Gastrocnemius medialis (tissue), 4 donors: ENCODE measurements around the gene KMT2A. TPM values are rescaled to one million over a fixed set of nuclear protein-coding genes. Genes with fewer than 3 reads are reported as not detected.

Source experiments
- ATAC-seq, 2 donors: fragments of 150-250 bp; one replicate each; pipeline ENCODE4 v1.9.1; 2016
- DNase-seq, 2 donors: peaks; one replicate each; pipeline ENCODE4 v3.0.0-alpha.2; 2019
- H3K27ac ChIP-seq, 4 donors: fragments of 200-600 bp; sonication (generic); 1 replicate in 1 of 4; 2 replicates in 3 of 4; pipeline ENCODE4 v1.5.1; 2016 to 2018; ENCODE audit warnings: mild to moderate bottlenecking in 2 of 4, moderate library complexity in 1 of 4
- H3K27me3 ChIP-seq, 3 donors: fragments of 200-600 bp; sonication (generic) in 2 of 3; 1 replicate in 1 of 3; 2 replicates in 2 of 3; pipeline versions ENCODE4 v1.5.1 to v1.6.0; 2016 to 2019; ENCODE audit warnings: mild to moderate bottlenecking in 1 of 3, moderate library complexity in 1 of 3
- H3K36me3 ChIP-seq, 2 donors: fragments of 200-600 bp; sonication (generic) in 1 of 2; one replicate each; pipeline ENCODE4 v1.5.1; 2017 to 2018
- H3K4me1 ChIP-seq, 2 donors: fragments of 200-600 bp; sonication (generic) in 1 of 2; one replicate each; pipeline ENCODE4 v1.5.1; 2016 to 2017; ENCODE audit warnings: mild to moderate bottlenecking in 2 of 2
- H3K4me3 ChIP-seq, 4 donors: fragments of 200-600 bp; sonication (generic) in 3 of 4; 1 replicate in 1 of 4; 2 replicates in 3 of 4; pipeline ENCODE4 v1.5.1; 2016 to 2019; ENCODE audit warnings: mild to moderate bottlenecking in 2 of 4
- H3K9me3 ChIP-seq, 3 donors: fragments of 200-600 bp; sonication (generic) in 2 of 3; 1 replicate in 1 of 3; 2 replicates in 2 of 3; pipeline ENCODE4 v1.5.1; 2016 to 2019
- CTCF ChIP-seq, 5 experiments: fragments of 450-650 bp in 3 of 5; fragments of 200-600 bp in 2 of 5; sonication (generic) in 2 of 5; IDR thresholded peaks in 4 of 5; conservative IDR thresholded peaks in 1 of 5; 1 replicate in 4 of 5; 2 replicates in 1 of 5; pipeline ENCODE4 v1.5.1; 2016 to 2019; ENCODE audit warnings: antibody characterized with exemption in 5 of 5, mild to moderate bottlenecking in 3 of 5, moderate library complexity in 3 of 5
- POLR2A ChIP-seq, 2 donors: fragments of 450-650 bp; IDR thresholded peaks; one replicate each; pipeline ENCODE4 v1.6.1; 2017; ENCODE audit warnings: antibody characterized with exemption in 2 of 2, mild to moderate bottlenecking in 2 of 2, moderate library complexity in 2 of 2
- in situ Hi-C, 4 donors: fragments of 200-750 bp; cut with MboI; loops; one replicate each; pipeline versions ENCODE4 v1.15.0 to v1.8.0; 2017; ENCODE audit warnings: low sequenced_read_pairs in 4 of 4
- intact Hi-C: fragments of 100-400 bp; cut with DNase I; formaldehyde crosslinking; loops from one replicate; pipeline ENCODE4 v1.15.1; 2023; ENCODE audit warnings: low total_unique reads
- total RNA-seq, 4 donors: library from RNA; depleted of rRNA; stranded (reverse); fragments of >200 nt; gene quantifications; one replicate each; pipeline versions ENCODE4 v1.1.0 to v1.2.3, GENCODE V29; 2016

The KMT2A gene
- total RNA-seq, 4 donors from 2014 or later: 24.3 to 55.6 (median 27.9) TPM

GRCh38 chr11:118544647-118545010 is 108.3 kb downstream of the KMT2A start:
- TF ChIP-seq CTCF (IDR thresholded peaks at IDR 0.05 in 4 of 5, conservative IDR thresholded peaks at IDR 0.05 in 1 of 5) (no peak), POLR2A (IDR thresholded peaks at IDR 0.05) (no peak)
- in situ Hi-C loops (no loop called here), intact Hi-C loops (no loop called here)
- peaks cover 0 to 27% of the 10 kb centered on the region in 2 donors for H3K36me3 ChIP-seq
- ATAC-seq (no peak), DNase-seq (no peak)
- no peaks in the 10 kb centered on the region for H3K9me3 ChIP-seq
- H3K27me3 ChIP-seq: no peaks in the 10 kb centered on the region
- H3K4me3 ChIP-seq: no peak overlapping the region
- H3K4me1 ChIP-seq: no peaks in the 10 kb centered on the region
- H3K27ac ChIP-seq: no peak overlapping the region

DNA sequence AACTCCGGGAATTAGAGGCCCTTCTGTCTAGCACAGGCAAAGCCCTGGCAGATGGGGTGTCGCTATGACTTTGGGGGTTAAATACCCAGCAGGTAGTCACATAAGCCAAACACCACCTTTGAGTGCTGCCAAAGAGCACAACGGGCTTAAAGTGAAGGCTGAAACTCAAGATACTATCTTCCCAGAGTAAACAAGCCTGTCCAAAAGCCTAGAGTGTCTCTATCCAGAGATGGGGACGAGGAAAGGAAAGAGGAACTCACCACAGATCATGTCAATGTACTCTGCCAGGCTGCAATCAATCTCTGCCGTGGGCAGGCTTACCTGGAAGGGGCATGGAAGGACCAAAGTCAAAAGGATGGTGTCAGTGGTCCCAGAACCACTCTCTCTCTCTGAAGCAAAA is 109.2 kb downstream of the KMT2A start:
- H3K27me3 ChIP-seq: no peaks in the 10 kb centered on the region
- no peaks in the 10 kb centered on the region for H3K9me3 ChIP-seq
- TF ChIP-seq POLR2A (IDR thresholded peaks at IDR 0.05) (no peak), CTCF (IDR thresholded peaks at IDR 0.05 in 4 of 5, conservative IDR thresholded peaks at IDR 0.05 in 1 of 5) (no peak)
- no peak overlapping the region for H3K27ac ChIP-seq
- intact Hi-C loops (no loop called here), in situ Hi-C loops (no loop called here)
- ATAC-seq (no peak), DNase-seq (no peak)
- H3K4me1 ChIP-seq: no peaks in the 10 kb centered on the region
- H3K36me3 ChIP-seq: peaks cover 0 to 27% of the 10 kb centered on the region in 2 donors
- H3K4me3 ChIP-seq: no peak overlapping the region

GRCh38 chr11:118547132-118547531 is 110.8 kb downstream of the KMT2A start:
- ATAC-seq (no peak), DNase-seq (no peak)
- H3K9me3 ChIP-seq: no peaks in the 10 kb centered on the region
- H3K27me3 ChIP-seq: no peaks in the 10 kb centered on the region
- intact Hi-C loops (no loop called here), in situ Hi-C loops (no loop called here)
- H3K27ac ChIP-seq: no peak overlapping the region
- H3K4me3 ChIP-seq: no peak overlapping the region
- H3K36me3 ChIP-seq: peaks cover 0 to 41% of the 10 kb centered on the region in 2 donors
- no peak for TF ChIP-seq CTCF (IDR thresholded peaks at IDR 0.05 in 4 of 5, conservative IDR thresholded peaks at IDR 0.05 in 1 of 5)
- H3K4me1 ChIP-seq: no peaks in the 10 kb centered on the region

- TF ChIP-seq CTCF (IDR thresholded peaks at IDR 0.05 in 4 of 5, conservative IDR thresholded peaks at IDR 0.05 in 1 of 5): no peak
- TF ChIP-seq POLR2A (IDR thresholded peaks at IDR 0.05): no peak
- H3K36me3 ChIP-seq: peaks cover 0 to 60% of the 10 kb centered on the region in 2 donors
- in situ Hi-C loops (no loop called here), intact Hi-C loops (no loop called here)
- no peak overlapping the region for H3K4me3 ChIP-seq
- DNase-seq (no peak), ATAC-seq (no peak)
- no peak overlapping the region for H3K27ac ChIP-seq
- no peaks in the 10 kb centered on the region for H3K27me3 ChIP-seq
- no peaks in the 10 kb centered on the region for H3K9me3 ChIP-seq
- no peaks in the 10 kb centered on the region for H3K4me1 ChIP-seq
Measured at GRCh38 chr11:118552341-118552740, 116.0 kb downstream of the KMT2A start.

GRCh38 chr11:118560806-118561205 is 124.5 kb downstream of the KMT2A start:
- peaks cover 7% of the 10 kb centered on the region in 2 donors for H3K4me1 ChIP-seq
- intact Hi-C loops: loop anchor here (10.0 kb wide), 1 partner anchor 416 kb away; no protein-coding TSS in a partner anchor
- no peaks in the 10 kb centered on the region for H3K9me3 ChIP-seq
- no peaks in the 10 kb centered on the region for H3K27me3 ChIP-seq
- no peak for ATAC-seq
- H3K4me3 ChIP-seq: no peak overlapping the region
- H3K36me3 ChIP-seq: peaks cover 0 to 40% of the 10 kb centered on the region in 2 donors
- DNase-seq: no peak
- H3K27ac ChIP-seq: no peak overlapping the region
- TF ChIP-seq POLR2A (IDR thresholded peaks at IDR 0.05) (no peak), CTCF (IDR thresholded peaks at IDR 0.05 in 4 of 5, conservative IDR thresholded peaks at IDR 0.05 in 1 of 5) (no peak)
- in situ Hi-C loops: no loop called here
